GM12878 (cell line): Measurements from ENCODE around the gene RFT1. TPM values are rescaled to one million over a fixed set of nuclear protein-coding genes. Genes with fewer than 3 reads are reported as not detected.

Experiments used
- ATAC-seq: fragments of 200-7000 bp; cut with Tn5 transposase; 3 replicates; pipeline ENCODE4 v1.9.1; 2020; ENCODE audit warnings: mild to moderate bottlenecking, moderate library complexity
- BruUV-seq: library from RNA; stranded (reverse); fragments of 400-500 nt; replicated peaks from 2 replicates; lab custom pipeline; 2021; lab: Mats Ljungman, UMichigan
- CTCF ChIA-PET: fragments of 300-600 bp; sonication (Branson Sonifier 250); formaldehyde crosslinking; extraction: SDS; loops from one replicate; lab custom pipeline; 2021; ENCODE audit warnings: inconsistent platforms; lab: Yijun Ruan, JAX
- POLR2A ChIA-PET: fragments of 350-600 bp; formaldehyde crosslinking; extraction: SDS; loops from one replicate; lab custom pipeline; 2021; ENCODE audit warnings: inconsistent platforms; lab: Charles Lee
- RAD21 ChIA-PET: fragments of 300-600 bp; sonication (Branson Sonifier 250); formaldehyde crosslinking; loops from one replicate; lab custom pipeline; 2023; ENCODE audit warnings: antibody characterized with exemption; ENCODE audit not compliant: unreplicated experiment; lab: Charles Lee
- SMC1A ChIA-PET: fragments of 300-600 bp; sonication (Branson Sonifier 250); formaldehyde crosslinking; loops from one replicate; lab custom pipeline; 2023; ENCODE audit not compliant: unreplicated experiment, uncharacterized antibody; lab: Charles Lee
- DNase-seq: peaks from one replicate; pipeline ENCODE4 v3.0.0-alpha.2; 2011; ENCODE audit warnings: low read depth, low spot score
- FAIRE-seq: peaks from 3 replicates; lab custom pipeline; 2011; peaks lifted over from hg19 to GRCh38; lab: Jason Lieb, UNC
- H2AFZ ChIP-seq: 2 replicates; pipeline ENCODE4 v1.6.0; 2011; ENCODE audit warnings: low read depth, low read length, control low read depth; ENCODE audit not compliant: control insufficient read depth
- H3K27ac ChIP-seq: 2 replicates; pipeline ENCODE4 v1.5.1; 2011; ENCODE audit warnings: control low read depth; ENCODE audit not compliant: control insufficient read depth, insufficient read depth
- H3K27me3 ChIP-seq, 2 experiments: replicated peaks in 1 of 2; 2 replicates each; pipeline versions ENCODE4 v1.6.0 to v1.6.1; 2011; ENCODE audit warnings: low read length in 1 of 2; ENCODE audit not compliant: control insufficient read depth in 2 of 2, insufficient read depth in 2 of 2
- H3K36me3 ChIP-seq, 2 experiments: 2 replicates each; pipeline ENCODE4 v1.5.1; 2011; ENCODE audit warnings: low read length in 1 of 2; ENCODE audit not compliant: control insufficient read depth in 2 of 2, insufficient read depth in 2 of 2
- H3K4me1 ChIP-seq: 2 replicates; pipeline ENCODE4 v1.6.1; 2011; ENCODE audit warnings: mild to moderate bottlenecking, low read length, moderate library complexity, mixed read lengths; ENCODE audit not compliant: control insufficient read depth, insufficient read depth
- H3K4me2 ChIP-seq: 2 replicates; pipeline ENCODE4 v1.6.0; 2011; ENCODE audit warnings: control low read depth; ENCODE audit not compliant: control insufficient read depth, insufficient read depth
- H3K4me3 ChIP-seq: fragments of 200-600 bp; sonication (generic); 2 replicates; pipeline ENCODE4 v1.5.1; 2016
- H3K79me2 ChIP-seq: 2 replicates; pipeline ENCODE4 v1.6.0; 2011; ENCODE audit warnings: low read length; ENCODE audit not compliant: control insufficient read depth, insufficient read depth
- H3K9ac ChIP-seq: 2 replicates; pipeline ENCODE4 v1.8.0; 2011; ENCODE audit warnings: low read length, control low read depth, mixed read lengths; ENCODE audit not compliant: control insufficient read depth, insufficient read depth
- H3K9me3 ChIP-seq: replicated peaks from 3 replicates; pipeline ENCODE4 v1.5.1; 2011; ENCODE audit warnings: mild to moderate bottlenecking, low read length; ENCODE audit not compliant: control insufficient read depth, insufficient read depth
- H4K20me1 ChIP-seq: 2 replicates; pipeline ENCODE4 v1.6.0; 2011; ENCODE audit not compliant: control insufficient read depth, insufficient read depth
- EED ChIP-seq: sonication (generic); IDR thresholded peaks from 2 replicates; pipeline ENCODE4 v1.6.1; 2016; ENCODE audit warnings: antibody characterized with exemption, low read depth
- IKZF1 ChIP-seq: fragments of 450-650 bp; conservative IDR thresholded peaks from 2 replicates; pipeline ENCODE4 v1.6.1; 2017; ENCODE audit warnings: antibody characterized with exemption, mild to moderate bottlenecking
- SKIL ChIP-seq: fragments of 450-650 bp; IDR thresholded peaks from 2 replicates; pipeline ENCODE4 v1.6.1; 2017; ENCODE audit warnings: mild to moderate bottlenecking, low read depth, inconsistent platforms; ENCODE audit not compliant: poor library complexity, severe bottlenecking
- SPI1 ChIP-seq: IDR thresholded peaks from 2 replicates; pipeline ENCODE4 v1.6.1; 2011; ENCODE audit warnings: low read depth, mild to moderate bottlenecking, low read length, moderate library complexity, borderline replicate concordance; ENCODE audit not compliant: insufficient read depth
- WGBS: methylation state at CpG from one replicate; pipeline ENCODE4 v1.1.6; 2016; ENCODE audit warnings: low lambda C conversion rate; ENCODE audit not compliant: insufficient replicate concordance, insufficient coverage; ENCODE audit errors: missing lambda C conversion rate; 5-methylcytosine and 5-hydroxymethylcytosine counted together
- in situ Hi-C: fragments of 300-500 bp; cut with MboI; formaldehyde crosslinking; loops from 9 replicates; pipeline ENCODE4 v1.14.3; 2018; ENCODE audit warnings: mixed read lengths
- intact Hi-C: fragments of 100-400 bp; cut with micrococcal nuclease; formaldehyde crosslinking; loops from one replicate; pipeline ENCODE4 v1.14.2; 2022; ENCODE audit not compliant: unreplicated experiment
- polyA plus RNA-seq, 11 experiments: library from polyadenylated mRNA; depleted of rRNA in 4 of 11; unstranded in 6 of 11; stranded (reverse) in 5 of 11; fragments of >200 nt; fragmentation: Nextera tagmentation in 4 of 11; fragmentation: Illumina TruSeq in 1 of 11; extraction: Ambion mirVana in 4 of 11; extraction: Trizol in 1 of 11; gene quantifications; 1 replicate in 1 of 11; 2 replicates in 10 of 11; pipeline versions ENCODE4 v1.2.1 to v1.2.3, GENCODE V29; 2011 to 2016; ENCODE audit warnings: inconsistent platforms in 2 of 11, missing spikeins in 2 of 11, low read depth in 1 of 11
- total RNA-seq, 4 experiments: library from RNA; depleted of rRNA in 3 of 4; stranded (reverse); fragments of >200 nt in 3 of 4; fragmentation: Illumina TruSeq in 1 of 4; extraction: Trizol in 1 of 4; gene quantifications; 2 replicates each; pipeline versions ENCODE4 v1.2.1 to v1.2.3, GENCODE V29; 2013 to 2021

Gene RFT1
- total and polyA plus RNA-seq, 10 of the 15 experiments (the other 5 are each of a cell fraction or from before 2014, with no cell fraction given): 16.6 to 75.1 (median 34.5) TPM

GRCh38 chr3:53171827-53172505 is 41.7 kb upstream of the RFT1 start:
- intact Hi-C loops: no loop called here
- WGBS: 39% methylated on average over 7 of the region's 7 CpGs

More at GRCh38 chr3:53171827-53172505, 41.7 kb upstream of the RFT1 start:
- TF ChIP-seq IKZF1 (peak; percentile 29; the same call in 1 of the 2 replicates), EED (0 out of 2 replicates have a peak, but pooled peaks have one; percentile 25), SKIL (no peak), SPI1 (peak; percentile 39; the same call in 1 of the 2 replicates)
- peak overlapping the region; percentile 81 for H3K27ac ChIP-seq
- H3K9me3 ChIP-seq: no peaks in the 10 kb centered on the region
- H3K4me2 ChIP-seq: peak overlapping the region; percentile 81
- peak overlapping the region; percentile 63 for H3K9ac ChIP-seq
- H3K36me3 ChIP-seq: peaks cover 13 to 34% of the 10 kb centered on the region in 2 experiments; a peak in 3 of 4 replicates
- H3K4me3 ChIP-seq: peak overlapping the region; percentile 74; the same call in 1 of the 2 replicates
- H4K20me1 ChIP-seq: no peaks in the 10 kb centered on the region
- H2AFZ ChIP-seq: no peak overlapping the region
- ChIA-PET RAD21 (interaction anchor here (0.6 to 5.3 kb wide), 6 partner anchors 12 to 572 kb away, joined by 3 to 44 read pairs (median 3); no protein-coding TSS in a partner anchor), CTCF (interaction anchor here (0.7 to 11.6 kb wide), 4 partner anchors 25 to 38 kb away, joined by 4 to 125 read pairs (median 6); no protein-coding TSS in a partner anchor), SMC1A (interaction anchor here (0.6 to 4.2 kb wide), 5 partner anchors 9 to 37 kb away, joined by 3 to 30 read pairs (median 4); no protein-coding TSS in a partner anchor), POLR2A (interaction anchor here (0.6 to 4.8 kb wide), 4 partner anchors 9 to 37 kb away, joined by 3 to 32 read pairs (median 12); partner anchors contain the start of gene PRKCD)
- ATAC-seq (no peak), DNase-seq (no peak), FAIRE-seq (peak; percentile 7)
- BruUV-seq: no TSS peak
- in situ Hi-C loops: no loop called here
- H3K4me1 ChIP-seq: peaks cover 95% of the 10 kb centered on the region
- H3K79me2 ChIP-seq: peaks cover 98% of the 10 kb centered on the region
- no peaks in the 10 kb centered on the region for H3K27me3 ChIP-seq
